ENCODE results near the gene WDFY2.

DNA sequence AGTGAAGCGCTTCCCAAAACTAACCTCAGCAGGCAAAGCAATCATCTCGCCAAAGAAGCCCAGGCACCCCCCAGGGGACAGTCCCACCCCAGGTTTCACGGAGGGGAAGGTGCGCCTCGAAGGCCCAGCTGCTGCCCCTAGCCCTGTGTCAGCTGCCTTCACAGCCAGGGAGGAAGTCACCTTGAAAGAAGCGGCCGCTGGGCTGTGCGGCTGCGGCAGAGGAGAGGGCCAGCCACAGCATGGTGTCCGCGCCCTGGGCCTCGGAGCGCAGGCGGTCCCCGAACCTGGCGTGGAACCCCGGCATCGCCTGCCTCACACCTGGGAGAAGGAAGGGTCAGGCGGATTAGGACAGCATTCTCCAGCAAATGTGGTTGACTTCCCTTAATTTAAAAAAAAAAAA lies 184.7 kb downstream of the WDFY2 start:
- TF ChIP-seq, protein P1, sequence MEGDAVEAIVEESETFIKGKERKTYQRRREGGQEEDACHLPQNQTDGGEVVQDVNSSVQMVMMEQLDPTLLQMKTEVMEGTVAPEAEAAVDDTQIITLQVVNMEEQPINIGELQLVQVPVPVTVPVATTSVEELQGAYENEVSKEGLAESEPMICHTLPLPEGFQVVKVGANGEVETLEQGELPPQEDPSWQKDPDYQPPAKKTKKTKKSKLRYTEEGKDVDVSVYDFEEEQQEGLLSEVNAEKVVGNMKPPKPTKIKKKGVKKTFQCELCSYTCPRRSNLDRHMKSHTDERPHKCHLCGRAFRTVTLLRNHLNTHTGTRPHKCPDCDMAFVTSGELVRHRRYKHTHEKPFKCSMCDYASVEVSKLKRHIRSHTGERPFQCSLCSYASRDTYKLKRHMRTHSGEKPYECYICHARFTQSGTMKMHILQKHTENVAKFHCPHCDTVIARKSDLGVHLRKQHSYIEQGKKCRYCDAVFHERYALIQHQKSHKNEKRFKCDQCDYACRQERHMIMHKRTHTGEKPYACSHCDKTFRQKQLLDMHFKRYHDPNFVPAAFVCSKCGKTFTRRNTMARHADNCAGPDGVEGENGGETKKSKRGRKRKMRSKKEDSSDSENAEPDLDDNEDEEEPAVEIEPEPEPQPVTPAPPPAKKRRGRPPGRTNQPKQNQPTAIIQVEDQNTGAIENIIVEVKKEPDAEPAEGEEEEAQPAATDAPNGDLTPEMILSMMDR (conservative IDR thresholded peaks at IDR 0.05; ENCODE audit: low read depth, low read length), result no peak
- TF ChIP-seq EZH2 (IDR thresholded peaks at IDR 0.05; ENCODE audit: borderline replicate concordance, low read depth, low read length, poor library complexity, severe bottlenecking), result no peak
